Liver (tissue), 9 donors: Measurements from ENCODE around the gene UNC80. TPM values are rescaled to one million over a fixed set of nuclear protein-coding genes. Genes with fewer than 3 reads are reported as not detected.

Experiments
- DNase-seq: peaks from one replicate; pipeline ENCODE4 v3.0.0-alpha.2; 2017; ENCODE audit warnings: low spot score
- H3K27ac ChIP-seq, 2 donors: one replicate each; pipeline ENCODE4 v1.7.0; 2013; ENCODE audit warnings: inconsistent platforms in 2 of 2, low read length in 2 of 2, control low read depth in 1 of 2, low read depth in 1 of 2, mild to moderate bottlenecking in 1 of 2
- H3K27me3 ChIP-seq, 4 donors: one replicate each; pipeline versions ENCODE4 v1.6.1 to v1.7.0; 2013; ENCODE audit warnings: low read length in 3 of 4, inconsistent platforms in 1 of 4, mild to moderate bottlenecking in 1 of 4, moderate library complexity in 1 of 4; ENCODE audit not compliant: control insufficient read depth in 4 of 4, insufficient read depth in 4 of 4
- H3K36me3 ChIP-seq, 4 donors: one replicate each; pipeline versions ENCODE4 v1.6.1 to v1.7.0; 2013; ENCODE audit warnings: low read length in 3 of 4, mild to moderate bottlenecking in 3 of 4, low read depth in 1 of 4, moderate library complexity in 1 of 4; ENCODE audit not compliant: control insufficient read depth in 4 of 4, insufficient read depth in 3 of 4
- H3K4me1 ChIP-seq, 4 donors: one replicate each; pipeline versions ENCODE4 v1.6.1 to v1.7.0; 2013; ENCODE audit warnings: low read length in 3 of 4, mild to moderate bottlenecking in 3 of 4, moderate library complexity in 1 of 4; ENCODE audit not compliant: control insufficient read depth in 4 of 4, insufficient read depth in 4 of 4
- H3K4me3 ChIP-seq, 3 donors: one replicate each; pipeline versions ENCODE4 v1.6.1 to v1.7.0; 2013; ENCODE audit warnings: low read length in 3 of 3, control low read depth in 1 of 3, low read depth in 1 of 3, mild to moderate bottlenecking in 1 of 3
- H3K9ac ChIP-seq, 2 donors: one replicate each; pipeline ENCODE4 v1.7.0; 2013; ENCODE audit warnings: low read length in 2 of 2, mild to moderate bottlenecking in 2 of 2, moderate library complexity in 2 of 2, control low read depth in 1 of 2, low read depth in 1 of 2
- H3K9me3 ChIP-seq, 4 donors: one replicate each; pipeline versions ENCODE4 v1.6.1 to v1.7.0; 2013; ENCODE audit warnings: low read length in 3 of 4; ENCODE audit not compliant: control insufficient read depth in 4 of 4
- FOXA2 ChIP-seq: IDR thresholded peaks from 2 replicates; pipeline ENCODE4 v1.6.1; 2016; ENCODE audit warnings: antibody characterized with exemption
- GABPA ChIP-seq, 2 donors: IDR thresholded peaks in 1 of 2; conservative IDR thresholded peaks in 1 of 2; 2 replicates each; pipeline ENCODE4 v1.6.1; 2016; ENCODE audit warnings: antibody characterized with exemption in 2 of 2, mild to moderate bottlenecking in 1 of 2, moderate library complexity in 1 of 2
- HNF4A ChIP-seq, 2 donors: conservative IDR thresholded peaks; 2 replicates each; pipeline ENCODE4 v1.6.1; 2016; ENCODE audit warnings: antibody characterized with exemption in 2 of 2, mild to moderate bottlenecking in 2 of 2
- HNF4G ChIP-seq: IDR thresholded peaks from 2 replicates; pipeline ENCODE4 v1.6.1; 2016; ENCODE audit warnings: antibody characterized with exemption
- JUND ChIP-seq, 2 donors: IDR thresholded peaks; 2 replicates each; pipeline ENCODE4 v1.6.1; 2016; ENCODE audit warnings: antibody characterized with exemption in 2 of 2
- NR2F2 ChIP-seq: IDR thresholded peaks from 2 replicates; pipeline ENCODE4 v1.6.1; 2016; ENCODE audit warnings: antibody characterized with exemption
- RAD21 ChIP-seq, 2 donors: IDR thresholded peaks; 2 replicates each; pipeline ENCODE4 v1.6.1; 2016; ENCODE audit warnings: antibody characterized with exemption in 2 of 2, mild to moderate bottlenecking in 2 of 2
- RXRA ChIP-seq, 2 donors: IDR thresholded peaks; 2 replicates each; pipeline ENCODE4 v1.6.1; 2017 to 2018; ENCODE audit warnings: antibody characterized with exemption in 2 of 2, mild to moderate bottlenecking in 1 of 2
- SP1 ChIP-seq: IDR thresholded peaks from 2 replicates; pipeline ENCODE4 v1.6.1; 2018; ENCODE audit warnings: antibody characterized with exemption, mild to moderate bottlenecking
- TAF1 ChIP-seq: conservative IDR thresholded peaks from 2 replicates; pipeline ENCODE4 v1.6.1; 2016; ENCODE audit warnings: antibody characterized with exemption, mild to moderate bottlenecking
- YY1 ChIP-seq: IDR thresholded peaks from 2 replicates; pipeline ENCODE4 v1.6.1; 2016; ENCODE audit warnings: antibody characterized with exemption, mild to moderate bottlenecking
- WGBS: extraction: QIAGEN DNeasy Blood & Tissue Kit; methylation state at CpG from one replicate; pipeline ENCODE4 v1.1.7; 2013; 5-methylcytosine and 5-hydroxymethylcytosine counted together
- polyA plus RNA-seq, 2 donors: library from polyadenylated mRNA; stranded (reverse) in 1 of 2; unstranded in 1 of 2; fragments of 200-250 nt in 1 of 2; fragments of >200 nt in 1 of 2; fragmentation: Nextera tagmentation in 1 of 2; extraction: Ambion mirVana in 1 of 2; gene quantifications; one replicate each; pipeline versions ENCODE4 v1.2.1 to v1.2.3, GENCODE V29; 2013 to 2015
- total RNA-seq, 2 donors: library from RNA; depleted of rRNA; stranded (reverse); fragments of >200 nt; gene quantifications; one replicate each; pipeline ENCODE4 v1.2.3, GENCODE V29; 2014
- TF ChIP-seq, protein P1 (sequence below): IDR thresholded peaks from 2 replicates; pipeline ENCODE4 v1.6.1; 2016; ENCODE audit warnings: antibody characterized with exemption, mild to moderate bottlenecking
- TF ChIP-seq, protein P2 (sequence below): IDR thresholded peaks from 2 replicates; pipeline ENCODE4 v1.6.1; 2016; ENCODE audit warnings: antibody characterized with exemption
- TF ChIP-seq, protein P3 (sequence below): IDR thresholded peaks from 2 replicates; pipeline ENCODE4 v1.6.1; 2016; ENCODE audit warnings: antibody characterized with exemption
- TF ChIP-seq, protein P4 (sequence below): fragments of 150-350 bp; IDR thresholded peaks from 2 replicates; pipeline ENCODE4 v1.5.1; 2017; ENCODE audit warnings: improper control_type of control experiment, low read depth, low read length; ENCODE audit not compliant: missing input control
- donor health status: healthy.
- donor health status: healthy.
- donor health status: healthy.
- donor health status: healthy.
- donor health status: healthy.

The UNC80 gene
- total and polyA plus RNA-seq, 4 donors, result under 0.01 to 0.05 (median 0.02) TPM; not detected in 1

DNA sequence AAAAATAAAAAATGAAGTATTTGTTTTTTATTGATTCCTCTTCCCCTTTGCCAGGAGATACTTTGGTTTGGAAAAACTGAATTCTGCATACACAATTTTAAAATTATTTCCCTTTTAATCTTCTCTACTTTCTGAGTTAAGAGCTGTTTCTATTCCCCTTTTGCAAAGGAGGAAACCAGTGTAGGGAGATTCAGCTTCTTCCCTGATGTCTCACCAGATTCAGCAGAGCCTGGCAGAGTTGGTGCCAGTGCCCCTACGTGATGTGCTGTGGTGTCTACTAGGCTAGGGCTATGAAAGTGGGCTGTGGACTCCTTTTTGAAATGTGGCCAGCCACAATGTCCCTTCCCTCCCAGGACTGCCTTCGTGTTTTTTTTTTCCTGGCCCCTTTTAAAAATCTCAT, 233.2 kb downstream of the UNC80 start (continued):
- no peak for TF ChIP-seq HNF4G

DNA sequence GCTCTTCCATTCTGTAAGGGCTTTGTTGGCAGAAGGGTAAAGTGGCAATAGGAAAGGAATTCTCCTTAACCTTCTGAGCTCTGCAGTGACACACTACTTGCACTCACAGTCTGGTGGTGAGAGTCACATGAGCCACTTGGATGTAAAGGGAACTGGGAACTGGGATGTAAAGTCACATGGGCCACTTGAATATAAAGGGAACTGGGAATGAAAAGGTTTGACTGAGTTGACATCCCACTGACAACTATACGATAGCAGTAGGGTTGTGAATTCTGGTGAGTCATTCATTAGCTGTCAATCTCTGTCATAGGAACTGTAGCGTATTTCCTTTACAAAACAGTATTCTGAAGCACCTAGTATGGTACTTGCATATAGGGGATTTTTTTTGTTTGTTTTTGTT, 236.3 kb downstream of the UNC80 start:
- DNase-seq, result no peak
- Histone ChIP-seq H3K36me3 (peaks cover 0 to 15% (median 4%) of the 10 kb centered on the region in 4 donors), H3K9ac (no peak overlapping the region), H3K4me3 (no peak overlapping the region), H3K4me1 (peaks cover 4 to 21% (median 16%) of the 10 kb centered on the region in 4 donors), H3K9me3 (no peaks in the 10 kb centered on the region), H3K27me3 (no peaks in the 10 kb centered on the region), H3K27ac (no peak overlapping the region)
- TF ChIP-seq JUND (IDR thresholded peaks at IDR 0.05) (no peak), NR2F2 (no peak), GABPA (IDR thresholded peaks at IDR 0.05 in 1 of 2, conservative IDR thresholded peaks at IDR 0.05 in 1 of 2) (no peak), TAF1 (no peak), FOXA2 (no peak), YY1 (no peak), RXRA (IDR thresholded peaks at IDR 0.05) (no peak)
- TF ChIP-seq, protein P1, sequence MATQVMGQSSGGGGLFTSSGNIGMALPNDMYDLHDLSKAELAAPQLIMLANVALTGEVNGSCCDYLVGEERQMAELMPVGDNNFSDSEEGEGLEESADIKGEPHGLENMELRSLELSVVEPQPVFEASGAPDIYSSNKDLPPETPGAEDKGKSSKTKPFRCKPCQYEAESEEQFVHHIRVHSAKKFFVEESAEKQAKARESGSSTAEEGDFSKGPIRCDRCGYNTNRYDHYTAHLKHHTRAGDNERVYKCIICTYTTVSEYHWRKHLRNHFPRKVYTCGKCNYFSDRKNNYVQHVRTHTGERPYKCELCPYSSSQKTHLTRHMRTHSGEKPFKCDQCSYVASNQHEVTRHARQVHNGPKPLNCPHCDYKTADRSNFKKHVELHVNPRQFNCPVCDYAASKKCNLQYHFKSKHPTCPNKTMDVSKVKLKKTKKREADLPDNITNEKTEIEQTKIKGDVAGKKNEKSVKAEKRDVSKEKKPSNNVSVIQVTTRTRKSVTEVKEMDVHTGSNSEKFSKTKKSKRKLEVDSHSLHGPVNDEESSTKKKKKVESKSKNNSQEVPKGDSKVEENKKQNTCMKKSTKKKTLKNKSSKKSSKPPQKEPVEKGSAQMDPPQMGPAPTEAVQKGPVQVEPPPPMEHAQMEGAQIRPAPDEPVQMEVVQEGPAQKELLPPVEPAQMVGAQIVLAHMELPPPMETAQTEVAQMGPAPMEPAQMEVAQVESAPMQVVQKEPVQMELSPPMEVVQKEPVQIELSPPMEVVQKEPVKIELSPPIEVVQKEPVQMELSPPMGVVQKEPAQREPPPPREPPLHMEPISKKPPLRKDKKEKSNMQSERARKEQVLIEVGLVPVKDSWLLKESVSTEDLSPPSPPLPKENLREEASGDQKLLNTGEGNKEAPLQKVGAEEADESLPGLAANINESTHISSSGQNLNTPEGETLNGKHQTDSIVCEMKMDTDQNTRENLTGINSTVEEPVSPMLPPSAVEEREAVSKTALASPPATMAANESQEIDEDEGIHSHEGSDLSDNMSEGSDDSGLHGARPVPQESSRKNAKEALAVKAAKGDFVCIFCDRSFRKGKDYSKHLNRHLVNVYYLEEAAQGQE, result no peak
- TF ChIP-seq, protein P2, sequence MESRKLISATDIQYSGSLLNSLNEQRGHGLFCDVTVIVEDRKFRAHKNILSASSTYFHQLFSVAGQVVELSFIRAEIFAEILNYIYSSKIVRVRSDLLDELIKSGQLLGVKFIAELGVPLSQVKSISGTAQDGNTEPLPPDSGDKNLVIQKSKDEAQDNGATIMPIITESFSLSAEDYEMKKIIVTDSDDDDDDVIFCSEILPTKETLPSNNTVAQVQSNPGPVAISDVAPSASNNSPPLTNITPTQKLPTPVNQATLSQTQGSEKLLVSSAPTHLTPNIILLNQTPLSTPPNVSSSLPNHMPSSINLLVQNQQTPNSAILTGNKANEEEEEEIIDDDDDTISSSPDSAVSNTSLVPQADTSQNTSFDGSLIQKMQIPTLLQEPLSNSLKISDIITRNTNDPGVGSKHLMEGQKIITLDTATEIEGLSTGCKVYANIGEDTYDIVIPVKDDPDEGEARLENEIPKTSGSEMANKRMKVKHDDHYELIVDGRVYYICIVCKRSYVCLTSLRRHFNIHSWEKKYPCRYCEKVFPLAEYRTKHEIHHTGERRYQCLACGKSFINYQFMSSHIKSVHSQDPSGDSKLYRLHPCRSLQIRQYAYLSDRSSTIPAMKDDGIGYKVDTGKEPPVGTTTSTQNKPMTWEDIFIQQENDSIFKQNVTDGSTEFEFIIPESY, result no peak
- 91% methylated on average over 2 of the region's 2 CpGs for WGBS

DNA sequence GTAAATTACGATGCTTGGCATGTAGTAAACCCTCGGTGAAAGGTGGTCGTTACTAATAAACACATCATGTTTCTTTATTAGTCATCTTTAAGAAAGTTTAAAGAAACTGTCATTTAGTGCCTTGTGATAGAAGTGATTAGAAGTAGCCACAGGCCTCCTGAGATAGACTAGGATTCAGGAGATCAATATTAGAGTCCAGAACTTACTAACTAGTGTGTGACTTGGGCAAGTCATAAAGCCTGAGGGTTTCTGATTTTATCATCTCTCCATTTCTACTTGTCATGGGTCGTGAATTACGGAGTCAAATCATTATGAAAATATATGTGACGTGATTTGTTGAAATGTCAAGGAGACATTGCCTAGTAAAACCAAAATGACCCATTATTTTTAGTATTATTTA, 237.5 kb downstream of the UNC80 start:
- no peak for TF ChIP-seq RAD21 (IDR thresholded peaks at IDR 0.05)
- no peak for TF ChIP-seq YY1
- no peak for TF ChIP-seq FOXA2
- TF ChIP-seq GABPA (IDR thresholded peaks at IDR 0.05 in 1 of 2, conservative IDR thresholded peaks at IDR 0.05 in 1 of 2), result no peak
- TF ChIP-seq, protein P3, sequence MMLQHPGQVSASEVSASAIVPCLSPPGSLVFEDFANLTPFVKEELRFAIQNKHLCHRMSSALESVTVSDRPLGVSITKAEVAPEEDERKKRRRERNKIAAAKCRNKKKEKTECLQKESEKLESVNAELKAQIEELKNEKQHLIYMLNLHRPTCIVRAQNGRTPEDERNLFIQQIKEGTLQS, result no peak
- no peak for TF ChIP-seq JUND (IDR thresholded peaks at IDR 0.05)
- no peak for TF ChIP-seq NR2F2
- no peak for TF ChIP-seq SP1
- no peak for TF ChIP-seq HNF4A (conservative IDR thresholded peaks at IDR 0.05)
- TF ChIP-seq, protein P4, sequence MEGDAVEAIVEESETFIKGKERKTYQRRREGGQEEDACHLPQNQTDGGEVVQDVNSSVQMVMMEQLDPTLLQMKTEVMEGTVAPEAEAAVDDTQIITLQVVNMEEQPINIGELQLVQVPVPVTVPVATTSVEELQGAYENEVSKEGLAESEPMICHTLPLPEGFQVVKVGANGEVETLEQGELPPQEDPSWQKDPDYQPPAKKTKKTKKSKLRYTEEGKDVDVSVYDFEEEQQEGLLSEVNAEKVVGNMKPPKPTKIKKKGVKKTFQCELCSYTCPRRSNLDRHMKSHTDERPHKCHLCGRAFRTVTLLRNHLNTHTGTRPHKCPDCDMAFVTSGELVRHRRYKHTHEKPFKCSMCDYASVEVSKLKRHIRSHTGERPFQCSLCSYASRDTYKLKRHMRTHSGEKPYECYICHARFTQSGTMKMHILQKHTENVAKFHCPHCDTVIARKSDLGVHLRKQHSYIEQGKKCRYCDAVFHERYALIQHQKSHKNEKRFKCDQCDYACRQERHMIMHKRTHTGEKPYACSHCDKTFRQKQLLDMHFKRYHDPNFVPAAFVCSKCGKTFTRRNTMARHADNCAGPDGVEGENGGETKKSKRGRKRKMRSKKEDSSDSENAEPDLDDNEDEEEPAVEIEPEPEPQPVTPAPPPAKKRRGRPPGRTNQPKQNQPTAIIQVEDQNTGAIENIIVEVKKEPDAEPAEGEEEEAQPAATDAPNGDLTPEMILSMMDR, result no peak
- TF ChIP-seq TAF1, result no peak
- peaks cover 1 to 15% (median 5%) of the 10 kb centered on the region in 4 donors for H3K36me3 ChIP-seq
- no peak overlapping the region for H3K4me3 ChIP-seq
- H3K27ac ChIP-seq, result no peak overlapping the region
- 77% methylated on average over 6 of the region's 6 CpGs for WGBS
- H3K27me3 ChIP-seq, result no peaks in the 10 kb centered on the region
- peaks cover 4 to 9% (median 6%) of the 10 kb centered on the region in 4 donors for H3K4me1 ChIP-seq
- H3K9ac ChIP-seq, result no peak overlapping the region
- DNase-seq, result no peak
- no peaks in the 10 kb centered on the region for H3K9me3 ChIP-seq
